PC-3 (cell line): Measurements from ENCODE around the gene PNMA8A. TPM values are rescaled to one million over a fixed set of nuclear protein-coding genes. Genes with fewer than 3 reads are reported as not detected.

ENCODE experiments used
- ATAC-seq: fragments of 200-7000 bp; cut with Tn5 transposase; 2 replicates; pipeline ENCODE4 v1.9.1; 2020; ENCODE audit warnings: mild to moderate bottlenecking, moderate library complexity
- BruUV-seq: library from RNA; stranded (reverse); fragments of 400-500 nt; replicated peaks from 2 replicates; lab custom pipeline; 2021; lab: Mats Ljungman, UMichigan
- CTCF ChIA-PET: fragments of 300-600 bp; sonication (Branson Sonifier 250); formaldehyde crosslinking; loops from one replicate; lab custom pipeline; 2022; ENCODE audit warnings: antibody characterized with exemption; lab: Charles Lee
- POLR2A ChIA-PET: fragments of 300-600 bp; sonication (Branson Sonifier 250); formaldehyde crosslinking; loops from one replicate; lab custom pipeline; 2022; ENCODE audit warnings: antibody characterized with exemption; ENCODE audit not compliant: unreplicated experiment; lab: Charles Lee
- DNase-seq: peaks from one replicate; pipeline ENCODE4 v3.0.0-alpha.2; 2015
- H2AFZ ChIP-seq: fragments of 300-600 bp; sonication (generic); 2 replicates; pipeline ENCODE4 v1.6.0; 2016; ENCODE audit warnings: antibody characterized with exemption, low read length
- H3F3A ChIP-seq: fragments of 300-600 bp; sonication (generic); one replicate; pipeline ENCODE4 v1.6.0; 2017; ENCODE audit warnings: antibody characterized with exemption, low read length, control low read depth, mild to moderate bottlenecking; ENCODE audit not compliant: unreplicated experiment
- H3K27ac ChIP-seq: fragments of 300-600 bp; sonication (generic); 2 replicates; pipeline ENCODE4 v1.5.1; 2016; ENCODE audit warnings: mild to moderate bottlenecking, low read length
- H3K27me3 ChIP-seq: fragments of 300-600 bp; sonication (generic); 2 replicates; pipeline ENCODE4 v1.6.1; 2016; ENCODE audit warnings: low read length, mixed read lengths
- H3K36me3 ChIP-seq: fragments of 300-600 bp; sonication (generic); 2 replicates; pipeline ENCODE4 v1.6.1; 2016; ENCODE audit warnings: low read depth, mixed run types, low read length, mixed read lengths
- H3K4me1 ChIP-seq: fragments of 300-600 bp; sonication (generic); 2 replicates; pipeline ENCODE4 v1.5.1; 2016; ENCODE audit warnings: low read length; ENCODE audit not compliant: insufficient read depth
- H3K4me2 ChIP-seq: fragments of 300-600 bp; sonication (generic); 2 replicates; pipeline ENCODE4 v1.6.0; 2016; ENCODE audit warnings: low read length
- H3K4me3 ChIP-seq: fragments of 300-600 bp; sonication (generic); 2 replicates; pipeline ENCODE4 v1.5.1; 2016; ENCODE audit warnings: mild to moderate bottlenecking, low read length, mixed read lengths
- H3K79me2 ChIP-seq: fragments of 300-600 bp; sonication (generic); 2 replicates; pipeline ENCODE4 v1.6.1; 2017; ENCODE audit warnings: low read length, mixed read lengths
- H3K9ac ChIP-seq: fragments of 300-600 bp; sonication (generic); 2 replicates; pipeline ENCODE4 v1.6.0; 2016; ENCODE audit warnings: mild to moderate bottlenecking, low read length
- H3K9me2 ChIP-seq: fragments of 300-600 bp; sonication (generic); replicated peaks from 2 replicates; pipeline ENCODE4 v1.6.1; 2016; ENCODE audit warnings: mixed run types, low read length, mixed read lengths
- H3K9me3 ChIP-seq: fragments of 300-600 bp; sonication (generic); 2 replicates; pipeline ENCODE4 v1.6.1; 2016; ENCODE audit warnings: low read length, mixed read lengths
- H4K20me1 ChIP-seq: fragments of 300-600 bp; sonication (generic); 2 replicates; pipeline ENCODE4 v1.6.1; 2016; ENCODE audit warnings: low read length, mixed read lengths
- CTCF ChIP-seq: fragments of 300-600 bp; sonication (generic); conservative IDR thresholded peaks from 2 replicates; pipeline ENCODE4 v1.5.1; 2017; ENCODE audit warnings: antibody characterized with exemption, low read depth, mild to moderate bottlenecking, low read length
- EZH2 ChIP-seq: fragments of 300-600 bp; sonication (generic); IDR thresholded peaks from one replicate; pipeline ENCODE4 v1.6.1; 2017; ENCODE audit warnings: antibody characterized with exemption, mild to moderate bottlenecking, low read length; ENCODE audit not compliant: unreplicated experiment
- EZH2phosphoT487 ChIP-seq: fragments of 300-600 bp; sonication (generic); IDR thresholded peaks from 2 replicates; pipeline ENCODE4 v1.6.1; 2018; ENCODE audit warnings: mild to moderate bottlenecking, antibody characterized with exemption, low read length, borderline replicate concordance
- intact Hi-C: fragments of 100-400 bp; cut with micrococcal nuclease; formaldehyde crosslinking; loops from 2 replicates; pipeline ENCODE4 v1.9.0; 2023
- total RNA-seq: library from RNA; depleted of rRNA; stranded (reverse); fragments of >200 nt; gene quantifications from 2 replicates; pipeline ENCODE4 v1.2.3, GENCODE V29; 2014

The PNMA8A gene
- total RNA-seq, 1 experiment from 2014 or later = not detected

- intact Hi-C loops = no loop called here
- Histone ChIP-seq H4K20me1 (no peaks in the 10 kb centered on the region), H3K79me2 (no peaks in the 10 kb centered on the region), H3K9ac (no peak overlapping the region), H3K4me3 (no peak overlapping the region), H3K9me3 (no peaks in the 10 kb centered on the region), H3K27me3 (no peaks in the 10 kb centered on the region), H3K27ac (no peak overlapping the region), H3F3A (no peaks in the 10 kb centered on the region), H3K36me3 (no peaks in the 10 kb centered on the region), H3K9me2 (no peaks in the 10 kb centered on the region), H3K4me1 (no peaks in the 10 kb centered on the region), H3K4me2 (no peak overlapping the region), H2AFZ (no peak overlapping the region)
- CTCF ChIA-PET = no interaction called here
- DNase-seq (no peak), ATAC-seq (no peak)
- POLR2A ChIA-PET = no interaction called here
- no peak for TF ChIP-seq CTCF
- no peak for TF ChIP-seq EZH2
- TF ChIP-seq EZH2phosphoT487 = no peak
- BruUV-seq = no TSS peak
Observed at GRCh38 chr19:46429999-46430398, 41.4 kb downstream of the PNMA8A start.

- H3K9me3 ChIP-seq = no peaks in the 10 kb centered on the region
- H3K4me1 ChIP-seq = no peaks in the 10 kb centered on the region
- no peaks in the 10 kb centered on the region for H3K36me3 ChIP-seq
- POLR2A ChIA-PET = interaction anchor here (0.5 kb wide), 1 partner anchor 16 kb away, joined by 3 read pairs; no protein-coding TSS in a partner anchor
- H3F3A ChIP-seq = no peaks in the 10 kb centered on the region
- no TSS peak for BruUV-seq
- H3K9me2 ChIP-seq = no peaks in the 10 kb centered on the region
- H3K9ac ChIP-seq = no peak within 1 kb of the TSS
- CTCF ChIA-PET = no interaction called here
- H4K20me1 ChIP-seq = no peaks in the 10 kb centered on the region
- TF ChIP-seq EZH2 (no peak), CTCF (no peak), EZH2phosphoT487 (no peak)
- no peak within 1 kb of the TSS for H3K27ac ChIP-seq
- H3K79me2 ChIP-seq = no peaks in the 10 kb centered on the region
- no peaks in the 10 kb centered on the region for H3K27me3 ChIP-seq
- no peak for DNase-seq
- no peak within 1 kb of the TSS for H2AFZ ChIP-seq
- no peak within 1 kb of the TSS for H3K4me3 ChIP-seq
- ATAC-seq = no peak
- H3K4me2 ChIP-seq = no peak within 1 kb of the TSS
- intact Hi-C loops = no loop called here
Observed at GRCh38 chr19:46428239-46429135, 42.9 kb downstream of the PNMA8A start, which contains the start of gene PNMA8C. Gene PNMA8C, minus strand, starts transcription at chr19:46428936. Its CDS starts 577 bp downstream, at chr19:46428359.
